Pons (tissue), 1 donor: ENCODE data around the gene PTP4A1.
"Not testable (repeated sequence)": the region's sequence is repeated elsewhere in the genome, so short reads cannot be mapped to it uniquely, and the experiment has no call there.

ENCODE experiments used
- DNase-seq: peaks from one replicate; pipeline ENCODE4 v3.0.0-alpha.2; 2016; ENCODE audit warnings: low spot score

Gene PTP4A1

GRCh38 chr6:63582579-63583231 lies 10.4 kb downstream of the PTP4A1 start:
- DNase-seq, result no peak

GRCh38 chr6:63584125-63584514 lies 11.8 kb downstream of the PTP4A1 start:
- DNase-seq, result no peak

DNA sequence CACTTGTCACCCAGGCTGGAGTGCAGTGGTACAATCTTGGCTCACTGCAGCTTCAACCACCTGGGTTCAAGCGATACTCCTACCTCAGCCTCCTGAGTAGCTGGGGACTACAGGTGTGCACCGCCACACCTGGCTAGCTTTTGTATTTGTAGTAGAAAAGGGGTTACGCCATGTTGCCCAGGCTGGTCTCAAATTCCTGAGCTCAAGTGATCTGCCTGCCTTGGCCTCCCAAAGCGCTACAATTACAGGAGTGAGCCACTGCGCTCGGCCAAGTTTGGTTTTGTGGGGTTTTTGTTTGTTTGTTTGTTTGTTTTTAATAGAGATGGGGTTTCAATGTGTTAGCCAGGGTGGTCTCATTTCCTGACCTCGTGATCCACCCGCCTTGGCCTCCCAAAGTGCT lies 12.3 kb downstream of the PTP4A1 start:
- no peak for DNase-seq

DNA sequence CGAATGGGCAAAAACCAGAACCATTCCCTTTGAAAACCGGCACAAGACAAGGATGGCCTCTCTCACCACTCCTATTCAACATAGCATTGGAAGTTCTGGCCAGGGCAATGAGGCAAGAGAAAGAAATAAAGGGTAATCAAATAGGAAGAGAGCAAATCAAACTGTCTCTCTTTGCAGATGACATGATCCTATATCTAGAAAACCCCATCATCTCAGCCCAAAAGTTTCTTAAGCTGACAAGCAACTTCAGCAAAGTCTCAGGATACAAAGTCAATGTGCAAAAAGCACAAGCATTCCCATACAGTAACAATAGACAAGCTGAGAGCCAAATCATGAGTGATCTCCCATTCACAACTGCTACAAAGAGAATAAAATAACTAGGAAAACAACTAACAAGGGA lies 13.4 kb downstream of the PTP4A1 start:
- not testable (repeated sequence) for DNase-seq

GRCh38 chr6:63589952-63590411 lies 17.7 kb downstream of the PTP4A1 start:
- DNase-seq, result no peak

DNA sequence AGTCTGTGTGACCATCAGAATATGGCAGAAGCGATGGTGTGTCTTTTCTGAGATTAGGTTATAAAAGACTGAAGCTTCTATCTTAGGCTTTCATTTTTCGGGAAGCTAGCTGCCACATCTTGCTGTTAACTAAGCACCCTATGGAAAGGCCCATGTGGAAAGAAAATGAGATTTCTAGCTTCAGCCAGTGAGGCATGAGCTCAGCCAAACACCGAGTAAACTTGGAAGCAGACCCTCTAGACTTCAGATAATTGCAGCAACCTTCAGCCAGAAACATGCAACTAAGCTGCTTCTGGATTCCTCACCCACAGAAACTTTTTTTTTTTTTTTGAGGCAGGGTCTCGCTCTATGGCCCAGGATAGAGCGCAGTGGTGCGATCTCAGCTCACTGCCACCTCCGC lies 20.6 kb downstream of the PTP4A1 start:
- no peak for DNase-seq

GRCh38 chr6:63597141-63598048 lies 25.1 kb downstream of the PTP4A1 start:
- no peak for DNase-seq

GRCh38 chr6:63598049-63599036 lies 26.1 kb downstream of the PTP4A1 start:
- peak; percentile 92 for DNase-seq

- no peak for DNase-seq
Observed at GRCh38 chr6:63599243-63599642, 27.0 kb downstream of the PTP4A1 start.

DNA sequence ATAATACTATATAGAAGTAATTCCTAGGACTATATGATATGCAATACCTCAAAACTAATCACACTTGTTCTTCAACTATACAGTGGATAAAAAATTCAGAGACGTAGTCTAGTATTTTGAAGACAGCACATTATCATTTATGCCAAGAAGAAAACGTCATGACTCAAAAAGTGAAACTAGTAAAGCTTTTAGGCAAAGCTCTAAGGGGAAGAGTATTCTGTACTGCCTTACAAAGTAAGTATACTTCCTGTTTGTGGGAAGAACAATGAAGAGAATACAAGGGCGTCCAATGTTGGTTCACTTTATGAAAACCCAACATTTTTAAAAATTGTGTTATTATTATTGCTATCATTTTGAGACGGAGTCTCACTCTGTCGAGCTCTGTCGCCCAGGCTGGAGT lies 27.9 kb downstream of the PTP4A1 start:
- DNase-seq, result no peak

- no peak for DNase-seq
Observed at GRCh38 chr6:63609231-63609630, 37.0 kb downstream of the PTP4A1 start.

GRCh38 chr6:63610944-63611343 lies 38.7 kb downstream of the PTP4A1 start:
- DNase-seq, result no peak

DNA sequence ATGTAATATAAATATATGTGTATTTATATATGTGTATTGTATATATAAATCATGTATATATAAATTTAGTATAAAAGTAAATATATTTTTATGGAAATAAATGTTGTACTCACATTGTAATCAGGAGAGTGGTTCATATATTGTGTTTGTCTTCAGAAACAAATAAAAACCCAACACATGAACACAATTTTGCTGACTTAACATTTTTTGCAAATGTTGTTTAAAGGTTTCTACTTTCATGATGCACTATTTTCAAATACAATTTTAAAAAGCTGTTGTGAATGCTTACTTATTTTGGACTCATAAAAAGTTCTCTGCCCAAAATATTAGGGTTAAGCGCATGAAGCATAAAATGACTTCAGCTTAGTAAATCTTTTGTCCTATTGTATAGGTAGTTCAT lies 39.3 kb downstream of the PTP4A1 start:
- DNase-seq, result no peak

- no peak for DNase-seq
Observed at GRCh38 chr6:63615590-63615989, 43.3 kb downstream of the PTP4A1 start.
